Hepatocyte (in vitro differentiated cells): ENCODE measurements around the gene PRND.

Experiments
- EZH2 ChIP-seq: fragments of 200-600 bp; sonication (generic); IDR thresholded peaks from 2 replicates; pipeline ENCODE4 v1.6.1; 2016; ENCODE audit warnings: antibody characterized with exemption, mild to moderate bottlenecking, borderline replicate concordance
- EZH2phosphoT487 ChIP-seq: fragments of 200-600 bp; sonication (generic); IDR thresholded peaks from one replicate; pipeline ENCODE4 v1.6.1; 2018; ENCODE audit warnings: antibody characterized with exemption, mild to moderate bottlenecking, low read depth, moderate library complexity; ENCODE audit not compliant: unreplicated experiment, severe bottlenecking
- TF ChIP-seq, protein P1 (sequence below): fragments of 200-600 bp; sonication (generic); IDR thresholded peaks from 2 replicates; pipeline ENCODE4 v1.5.1; 2016; ENCODE audit warnings: antibody characterized with exemption, mild to moderate bottlenecking; ENCODE audit not compliant: poor library complexity

DNA sequence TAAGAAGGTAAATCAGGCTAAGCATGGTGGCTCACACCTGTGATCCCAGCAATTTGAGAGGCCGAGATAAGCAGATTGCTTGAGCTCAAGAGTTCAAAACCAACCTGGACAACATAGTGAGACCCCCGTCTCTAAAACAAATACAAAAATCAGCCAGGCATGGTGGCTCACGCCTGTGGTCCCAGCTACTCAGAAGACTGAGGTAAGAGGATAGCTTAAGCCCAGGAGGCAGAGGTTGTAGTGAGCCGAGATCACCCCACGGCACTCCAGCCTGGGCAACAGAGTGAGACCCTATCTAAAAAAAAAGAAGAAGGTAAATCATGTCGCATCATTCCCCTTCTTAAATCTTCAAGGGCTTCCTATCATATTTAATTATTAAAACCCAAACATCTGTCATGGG lies 39.0 kb upstream of the PRND start:
- TF ChIP-seq EZH2phosphoT487 (no peak), EZH2 (no peak)
- TF ChIP-seq, protein P1, sequence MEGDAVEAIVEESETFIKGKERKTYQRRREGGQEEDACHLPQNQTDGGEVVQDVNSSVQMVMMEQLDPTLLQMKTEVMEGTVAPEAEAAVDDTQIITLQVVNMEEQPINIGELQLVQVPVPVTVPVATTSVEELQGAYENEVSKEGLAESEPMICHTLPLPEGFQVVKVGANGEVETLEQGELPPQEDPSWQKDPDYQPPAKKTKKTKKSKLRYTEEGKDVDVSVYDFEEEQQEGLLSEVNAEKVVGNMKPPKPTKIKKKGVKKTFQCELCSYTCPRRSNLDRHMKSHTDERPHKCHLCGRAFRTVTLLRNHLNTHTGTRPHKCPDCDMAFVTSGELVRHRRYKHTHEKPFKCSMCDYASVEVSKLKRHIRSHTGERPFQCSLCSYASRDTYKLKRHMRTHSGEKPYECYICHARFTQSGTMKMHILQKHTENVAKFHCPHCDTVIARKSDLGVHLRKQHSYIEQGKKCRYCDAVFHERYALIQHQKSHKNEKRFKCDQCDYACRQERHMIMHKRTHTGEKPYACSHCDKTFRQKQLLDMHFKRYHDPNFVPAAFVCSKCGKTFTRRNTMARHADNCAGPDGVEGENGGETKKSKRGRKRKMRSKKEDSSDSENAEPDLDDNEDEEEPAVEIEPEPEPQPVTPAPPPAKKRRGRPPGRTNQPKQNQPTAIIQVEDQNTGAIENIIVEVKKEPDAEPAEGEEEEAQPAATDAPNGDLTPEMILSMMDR: no peak
